Stimulated activated CD8-positive, alpha-beta memory T cell treated with anti-CD3 and anti-CD28 coated beads, Interleukin-4, amount 100 ng/mL, for 4 hours (primary cell): Measurements from ENCODE around the gene CCDC86.
"Not testable (repeated sequence)": the region's sequence is repeated elsewhere in the genome, so short reads cannot be mapped to it uniquely, and the experiment has no call there.

Experiments
- DNase-seq, 2 donors: peaks; one replicate each; pipeline ENCODE4 v3.0.0-alpha.2; 2020; ENCODE audit warnings: low read depth in 2 of 2, low spot score in 1 of 2

Gene CCDC86

DNA sequence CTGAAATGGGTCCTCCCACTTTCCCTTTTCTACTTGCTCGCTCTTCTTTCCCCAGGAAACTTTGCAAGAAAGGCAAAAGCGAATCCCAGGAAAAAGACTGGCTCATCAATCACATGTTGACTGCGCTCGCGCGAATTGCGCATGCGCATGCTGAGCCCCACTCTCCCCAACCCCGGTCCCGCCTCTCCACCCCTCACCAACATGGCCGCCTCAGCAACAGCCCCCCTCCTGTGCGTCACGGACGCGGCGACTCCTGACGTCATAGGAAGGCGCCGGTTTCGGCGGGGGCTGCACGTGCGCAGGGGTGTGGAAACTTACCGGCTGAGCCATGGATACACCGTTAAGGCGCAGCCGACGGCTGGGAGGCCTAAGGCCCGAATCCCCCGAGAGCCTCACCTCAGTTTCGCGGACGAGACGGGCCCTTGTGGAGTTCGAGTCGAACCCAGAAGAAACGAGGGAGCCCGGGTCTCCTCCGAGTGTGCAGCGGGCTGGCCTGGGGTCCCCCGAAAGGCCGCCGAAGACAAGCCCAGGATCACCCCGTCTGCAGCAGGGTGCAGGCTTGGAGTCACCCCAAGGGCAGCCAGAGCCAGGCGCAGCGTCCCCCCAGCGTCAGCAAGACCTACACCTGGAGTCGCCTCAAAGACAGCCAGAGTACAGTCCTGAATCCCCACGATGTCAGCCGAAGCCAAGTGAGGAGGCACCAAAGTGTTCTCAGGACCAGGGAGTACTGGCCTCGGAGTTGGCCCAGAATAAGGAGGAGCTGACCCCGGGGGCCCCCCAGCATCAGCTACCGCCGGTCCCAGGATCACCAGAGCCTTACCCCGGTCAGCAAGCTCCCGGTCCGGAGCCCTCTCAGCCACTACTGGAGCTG is at the start of gene CCDC86:
Gene CCDC86, plus strand, starts transcription at position 317 of the 871 bp plus-strand sequence. Its CDS starts 12 bp downstream, at position 329.
- peak; percentile 97 to 99 for DNase-seq

- no peak for DNase-seq
Observed at GRCh38 chr11:60792521-60792920, 49.4 kb upstream of the CCDC86 start.

DNA sequence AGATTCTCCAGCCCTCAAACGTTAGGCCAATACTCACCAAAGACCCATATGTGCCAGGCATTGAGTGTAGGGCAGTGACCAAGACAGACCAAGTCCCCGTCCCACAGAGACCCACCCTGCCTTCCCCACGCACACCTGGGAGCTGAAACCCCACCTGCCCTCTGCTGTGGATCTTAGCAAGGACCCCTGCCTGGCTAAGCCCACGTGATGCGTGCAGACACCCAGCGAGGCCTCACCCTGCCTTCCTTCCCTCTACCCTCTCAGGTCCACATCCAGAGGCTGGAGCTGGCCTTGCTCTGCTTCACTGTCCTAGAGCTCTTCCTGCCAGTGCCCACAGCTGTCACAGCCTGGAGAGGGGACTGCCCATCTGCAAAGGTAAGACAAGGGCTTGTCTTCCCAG is 46.6 kb upstream of the CCDC86 start:
- DNase-seq = no peak

- DNase-seq = no peak
Observed at GRCh38 chr11:60797846-60798630, 43.9 kb upstream of the CCDC86 start.

DNA sequence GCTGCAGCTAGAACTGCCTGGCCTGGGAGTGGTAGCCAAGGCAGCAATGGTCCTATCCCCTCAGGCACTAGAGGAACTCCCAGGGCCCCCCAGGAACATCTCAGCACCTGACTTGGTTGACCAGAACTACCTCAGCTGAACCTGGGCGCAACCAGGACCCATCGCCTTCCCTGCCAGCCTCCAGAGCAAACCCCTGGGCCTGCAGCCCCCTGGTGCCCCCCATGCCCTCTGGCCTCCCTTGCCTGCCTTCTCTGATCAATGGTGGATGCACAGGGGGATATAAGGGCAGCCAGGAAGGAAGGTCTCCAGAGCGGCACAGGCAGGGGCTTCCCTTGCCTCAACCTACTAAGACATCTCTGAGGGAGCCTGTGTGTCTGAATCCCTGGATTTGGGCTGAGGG is 43.3 kb upstream of the CCDC86 start:
- DNase-seq = no peak

DNA sequence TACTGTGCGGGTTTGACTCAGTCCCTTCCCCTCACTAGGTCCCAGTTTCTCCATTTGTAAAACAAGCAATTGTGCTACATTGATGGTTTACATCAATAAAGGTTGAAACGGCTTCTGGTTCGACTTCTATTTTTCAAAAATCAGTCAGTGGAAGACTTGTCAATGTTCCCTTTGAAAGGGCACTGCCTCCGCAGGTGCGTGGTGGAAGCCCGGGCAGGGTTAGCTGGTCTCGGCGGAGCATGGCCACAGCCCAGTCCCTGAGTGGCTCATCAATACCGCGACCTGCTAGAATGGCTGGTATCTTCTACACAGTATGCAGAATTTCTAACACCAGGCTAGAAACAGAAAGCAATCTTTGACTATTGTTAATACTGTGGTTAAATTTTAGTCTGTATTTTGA is 40.7 kb upstream of the CCDC86 start:
- DNase-seq = no peak

- DNase-seq = no peak
Observed at GRCh38 chr11:60803273-60803936, 38.5 kb upstream of the CCDC86 start.

GRCh38 chr11:60809249-60809648 is 32.7 kb upstream of the CCDC86 start:
- DNase-seq = no peak

GRCh38 chr11:60809691-60810090 is 32.2 kb upstream of the CCDC86 start:
- DNase-seq = no peak

GRCh38 chr11:60810151-60810550 is 31.8 kb upstream of the CCDC86 start:
- DNase-seq = no peak

GRCh38 chr11:60810569-60810968 is 31.3 kb upstream of the CCDC86 start:
- DNase-seq = no peak

DNA sequence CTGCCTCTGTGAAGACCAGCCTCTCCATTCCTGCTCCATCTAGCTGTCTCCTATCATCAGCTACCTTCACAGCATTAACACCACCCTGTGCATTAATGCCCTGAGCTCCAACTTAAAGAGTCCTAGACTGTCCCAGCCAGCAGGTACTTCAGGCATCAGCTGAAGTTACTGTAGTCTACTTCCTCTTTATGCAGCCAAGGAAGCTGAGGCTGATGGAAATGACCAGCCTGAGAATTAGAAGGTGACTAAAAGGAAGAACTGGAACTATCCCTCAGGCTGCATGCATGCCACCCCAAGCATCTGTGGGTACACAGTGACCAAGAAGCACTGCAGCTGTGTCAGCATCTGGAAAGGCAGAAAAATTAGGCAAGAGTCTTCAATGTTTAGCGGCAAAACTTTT is 28.6 kb upstream of the CCDC86 start:
- no peak for DNase-seq

GRCh38 chr11:60814112-60814511 is 27.8 kb upstream of the CCDC86 start:
- DNase-seq = no peak

- no peak for DNase-seq
Observed at GRCh38 chr11:60816590-60817157, 25.2 kb upstream of the CCDC86 start.

DNA sequence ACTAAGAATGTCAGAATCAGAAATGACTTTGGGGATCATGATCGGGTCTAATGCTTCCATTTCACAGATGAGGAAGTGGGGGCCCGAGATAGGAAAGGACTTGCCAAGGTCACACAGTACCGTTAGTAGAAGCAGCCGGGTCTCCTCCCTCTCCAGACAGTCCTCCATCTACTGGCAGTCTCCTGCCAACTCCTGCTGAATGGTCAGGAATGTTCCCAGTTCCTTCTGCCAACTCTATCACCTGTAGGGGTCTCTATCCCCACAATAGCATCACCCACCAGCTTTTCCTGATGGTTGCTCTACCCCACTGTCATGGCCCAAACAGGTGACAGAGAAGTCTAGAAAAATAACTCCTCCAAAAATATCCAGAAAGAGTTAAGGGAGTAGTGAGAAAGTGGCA is 23.9 kb upstream of the CCDC86 start:
- no peak for DNase-seq

GRCh38 chr11:60821827-60822599 is 19.9 kb upstream of the CCDC86 start:
- DNase-seq = no peak

DNA sequence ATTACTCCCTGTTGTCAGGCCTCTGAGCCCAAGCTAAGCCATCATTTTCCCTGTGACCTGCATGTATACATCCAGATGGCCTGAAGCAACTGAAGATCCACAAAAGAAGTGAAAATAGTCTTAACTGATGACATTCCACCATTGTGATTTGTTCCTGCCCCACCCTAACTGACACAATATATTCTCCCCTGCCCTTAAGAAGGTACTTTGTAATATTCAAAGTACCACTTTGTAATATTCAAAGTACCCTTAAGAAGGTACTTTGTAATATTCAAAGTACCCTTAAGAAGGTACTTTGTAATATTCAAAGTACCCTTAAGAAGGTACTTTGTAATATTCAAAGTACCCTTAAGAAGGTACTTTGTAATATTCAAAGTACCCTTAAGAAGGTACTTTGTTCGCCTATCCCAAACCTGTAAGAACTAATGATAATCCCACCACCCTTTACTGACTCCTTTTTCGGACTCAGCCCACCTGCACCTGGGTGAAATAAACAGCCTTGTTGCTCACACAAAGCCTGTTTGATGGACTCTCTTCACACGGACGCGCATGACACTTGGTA is 18.1 kb upstream of the CCDC86 start:
- DNase-seq = not testable (repeated sequence)

DNA sequence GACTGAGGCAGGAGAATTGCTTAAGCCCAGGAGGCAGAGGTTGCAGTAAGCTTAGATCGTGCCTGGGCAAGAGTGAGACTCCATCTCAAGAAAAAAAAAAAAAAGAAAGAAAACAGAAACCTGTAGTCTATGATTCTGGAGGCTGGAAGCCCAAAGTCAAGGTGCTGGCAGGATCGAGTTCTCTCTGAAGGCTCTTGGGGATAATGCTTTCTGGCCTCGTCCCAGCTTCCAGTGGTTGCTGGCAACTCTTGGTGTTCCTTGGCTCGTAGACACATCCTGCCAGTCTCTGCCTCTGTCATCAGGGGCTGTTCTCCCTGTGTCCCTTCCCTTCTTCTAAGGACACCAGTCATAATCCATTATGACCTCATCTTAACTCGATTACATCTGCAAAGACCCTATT is 16.8 kb upstream of the CCDC86 start:
- DNase-seq = no peak

GRCh38 chr11:60825790-60826189 is 16.1 kb upstream of the CCDC86 start:
- no peak for DNase-seq

- DNase-seq = no peak
Observed at GRCh38 chr11:60830478-60831142, 11.3 kb upstream of the CCDC86 start.
